ENCODE measurements around the gene TOP3B.

- no peak for TF ChIP-seq CTCF (conservative IDR thresholded peaks at IDR 0.05; ENCODE audit: low read depth in 2 of 2)
- no peak for TF ChIP-seq JUNB (IDR thresholded peaks at IDR 0.05; ENCODE audit: unreplicated experiment)
- TF ChIP-seq REST (IDR thresholded peaks at IDR 0.05; ENCODE audit: unreplicated experiment): no peak
- no peak for TF ChIP-seq POLR2AphosphoS5 (IDR thresholded peaks at IDR 0.05; ENCODE audit: low read depth)
- TF ChIP-seq STAT1 (IDR thresholded peaks at IDR 0.05; ENCODE audit: unreplicated experiment): no peak
- TF ChIP-seq EZH2 (IDR thresholded peaks at IDR 0.05; ENCODE audit: low read depth, unreplicated experiment): no peak
- no peak for TF ChIP-seq EZH2phosphoT487 (IDR thresholded peaks at IDR 0.05; ENCODE audit: unreplicated experiment)
- no peak for TF ChIP-seq CREB1 (CRISPR knock-in tag; IDR thresholded peaks at IDR 0.05; ENCODE audit: low read depth)
- TF ChIP-seq ZNF331 (CRISPR knock-in tag; IDR thresholded peaks at IDR 0.05; ENCODE audit: low read depth): no peak
- no peak for TF ChIP-seq ETS1 (IDR thresholded peaks at IDR 0.05)
These were observed 20.6 kb upstream of the TOP3B start for GRCh38 chr22:22003233-22003632.

Data from GM23338 (cell line).